ENCODE data around the gene ALAS1. TPM values are rescaled to one million over a fixed set of nuclear protein-coding genes. Genes with fewer than 3 reads are reported as not detected.

ALAS1 gene
- total and polyA plus RNA-seq, 2 of the 13 experiments (the other 11 are each of a cell fraction or from before 2014, with no cell fraction given), result 36.0 to 43.2 TPM

- TF ChIP-seq ZNF556 (CRISPR knock-in tag; IDR thresholded peaks at IDR 0.05; ENCODE audit: borderline replicate concordance), result no peak
- no peak for TF ChIP-seq HES4 (CRISPR knock-in tag; IDR thresholded peaks at IDR 0.05; ENCODE audit: borderline replicate concordance)
- TF ChIP-seq ZNF234 (CRISPR knock-in tag; conservative IDR thresholded peaks at IDR 0.05), result no peak
- no peak for TF ChIP-seq ZFP1 (CRISPR knock-in tag; IDR thresholded peaks at IDR 0.05)
- no peak for TF ChIP-seq E2F2 (CRISPR knock-in tag; IDR thresholded peaks at IDR 0.05; ENCODE audit: borderline replicate concordance)
- TF ChIP-seq ZSCAN25 (CRISPR knock-in tag; IDR thresholded peaks at IDR 0.05), result no peak
These were observed 49.6 kb downstream of the ALAS1 start (continued) for GRCh38 chr3:52247409-52248164.

- H3K36me3 ChIP-seq (replicated peaks in 1 of 2; ENCODE audit: control insufficient read depth in 1 of 2, insufficient read depth in 2 of 2, low read length in 2 of 2), result peaks cover under 1% of the 10 kb centered on the region in 2 experiments; a peak in 4 of 5 replicates
- no peak overlapping the region for H3K4me2 ChIP-seq (ENCODE audit: low read depth, low read length)
- H3K4me3 ChIP-seq (replicated peaks in 1 of 3; ENCODE audit: insufficient read depth in 1 of 3, low read depth in 2 of 3, low read length in 3 of 3), result no peak overlapping the region
- peaks cover 38% of the 10 kb centered on the region for H3K4me1 ChIP-seq (ENCODE audit: insufficient read depth, low read length)
- BruUV-seq (replicated peaks), result no TSS peak
- ATAC-seq (no peak), DNase-seq (ENCODE audit: low spot score) (no peak), FAIRE-seq (no peak)
- ChIA-PET POLR2A (interaction anchor here (1.0 to 2.9 kb wide), 4 partner anchors 8 to 31 kb away, joined by 3 to 13 read pairs (median 8); partner anchors contain the start of genes TWF2 and WDR82), CTCF (ENCODE audit: low intra/inter-chr PET ratio, low total read pairs) (no interaction called here)
- H3K9ac ChIP-seq (ENCODE audit: insufficient read depth, low read depth, low read length), result no peak overlapping the region
- intact Hi-C loops (cut with micrococcal nuclease; ENCODE audit: unreplicated experiment) (no loop called here), in situ Hi-C loops (cut with HindIII; ENCODE audit: extremely low pct_ligation_motif_present, low pct_unique_long_range_greater_than_20kb) (no loop called here)
- WGBS (ENCODE audit: low lambda C conversion rate), result 80% methylated on average over 1 of the region's 10 CpGs
- H3K27ac ChIP-seq (ENCODE audit: extremely low read length, insufficient read depth, low read length), result no peak overlapping the region
- no peaks in the 10 kb centered on the region for H3K9me3 ChIP-seq (ENCODE audit: low read length)
- no peaks in the 10 kb centered on the region for H3K27me3 ChIP-seq (ENCODE audit: control insufficient read depth in 1 of 2, insufficient read depth in 2 of 2, low read length in 2 of 2)
- H3K79me2 ChIP-seq (ENCODE audit: insufficient read depth, low read length), result no peaks in the 10 kb centered on the region
- no peak overlapping the region for H2AFZ ChIP-seq (ENCODE audit: low read length)
- no peaks in the 10 kb centered on the region for H4K20me1 ChIP-seq (ENCODE audit: insufficient read depth, low read length)
- no peak for TF ChIP-seq TERF1 (CRISPR knock-in tag; IDR thresholded peaks at IDR 0.05)
- no peak for TF ChIP-seq U2AF1 (optimal IDR thresholded peaks at IDR 0.05; ENCODE audit: low read depth, low read length)
- no peak for TF ChIP-seq EEA1 (CRISPR knock-in tag; IDR thresholded peaks at IDR 0.05; ENCODE audit: borderline replicate concordance)
- no peak for TF ChIP-seq ZNF136 (CRISPR knock-in tag; IDR thresholded peaks at IDR 0.05; ENCODE audit: low read depth)
- no peak for TF ChIP-seq ZNF563 (CRISPR knock-in tag; IDR thresholded peaks at IDR 0.05)
- no peak for TF ChIP-seq FOXM1 (CRISPR knock-in tag; IDR thresholded peaks at IDR 0.05)
- TF ChIP-seq NR0B2 (CRISPR knock-in tag; IDR thresholded peaks at IDR 0.05), result no peak
- no peak for TF ChIP-seq ZNF205 (CRISPR knock-in tag; IDR thresholded peaks at IDR 0.05)
- TF ChIP-seq STAT5B (CRISPR knock-in tag; IDR thresholded peaks at IDR 0.05), result no peak
These were observed 50.2 kb downstream of the ALAS1 start for GRCh38 chr3:52248165-52248541.

Measured in HepG2 (cell line).